ENCODE measurements around the gene RESP18.
A peak's percentile ranks its signal among the peaks of the same experiment; 100 is the strongest.

Gene RESP18

DNA sequence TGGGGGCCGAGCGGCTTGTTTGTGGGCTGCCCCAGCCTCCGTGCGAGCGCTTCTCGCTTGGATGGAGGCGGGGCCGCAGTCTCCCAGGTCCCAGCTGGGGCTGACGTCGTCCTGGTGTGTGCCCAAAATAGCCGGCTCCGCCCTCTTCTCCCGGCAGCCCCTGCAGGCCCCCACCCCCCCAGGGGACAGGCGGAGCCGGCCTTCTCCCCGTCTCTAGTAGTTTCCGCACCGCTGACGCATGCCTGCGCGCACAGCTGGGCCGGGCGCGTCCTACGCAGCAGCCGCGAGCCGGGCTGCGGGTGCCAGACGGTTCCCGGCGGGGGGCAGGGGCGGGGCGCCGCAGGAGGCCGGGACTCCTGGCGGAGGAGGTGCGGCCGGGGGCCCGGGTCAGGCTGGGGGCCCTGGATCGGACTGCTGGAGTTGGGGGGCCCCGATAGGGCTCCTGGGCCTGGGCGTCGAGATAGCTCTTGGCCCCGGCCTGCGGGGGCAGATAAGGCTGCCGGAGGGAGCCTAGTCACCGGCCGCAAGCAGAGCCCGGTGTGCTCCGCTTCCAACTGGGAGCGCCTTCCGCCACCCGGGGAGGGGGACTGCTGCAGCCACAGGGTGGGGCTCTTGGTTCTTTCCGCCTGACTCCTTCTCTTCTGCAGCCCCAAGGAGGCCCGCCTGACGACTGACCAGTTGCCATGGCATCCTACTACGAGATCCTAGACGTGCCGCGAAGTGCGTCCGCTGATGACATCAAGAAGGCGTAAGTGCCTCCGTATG lies 53.2 kb downstream of the RESP18 start, which contains the start of gene DNAJB2:
DNAJB2 (plus strand) TSS at position 216 of the 765 bp plus-strand sequence; CDS start at position 684, 468 bp downstream.
- Histone ChIP-seq H3K9ac (ENCODE audit: insufficient read length) (peak within 1 kb of the TSS; percentile 73), H3K4me3 (peak within 1 kb of the TSS; percentile 83), H3K9me3 (ENCODE audit: low read depth, low read length) (no peaks in the 10 kb centered on the region), H3K27ac (peak within 1 kb of the TSS; percentile 89), H3K36me3 (ENCODE audit: insufficient read depth, low read length) (peaks cover 4% of the 10 kb centered on the region; the same call in 1 of the 2 replicates)
- TF ChIP-seq FOXP2 (optimal IDR thresholded peaks at IDR 0.05; ENCODE audit: control extremely low read depth, extremely low read length, insufficient read depth) = peak; percentile 91
- TF ChIP-seq EZH2 (IDR thresholded peaks at IDR 0.05) = no peak
- DNase-seq (ENCODE audit: low read depth, low spot score) = peak; percentile 79

DNA sequence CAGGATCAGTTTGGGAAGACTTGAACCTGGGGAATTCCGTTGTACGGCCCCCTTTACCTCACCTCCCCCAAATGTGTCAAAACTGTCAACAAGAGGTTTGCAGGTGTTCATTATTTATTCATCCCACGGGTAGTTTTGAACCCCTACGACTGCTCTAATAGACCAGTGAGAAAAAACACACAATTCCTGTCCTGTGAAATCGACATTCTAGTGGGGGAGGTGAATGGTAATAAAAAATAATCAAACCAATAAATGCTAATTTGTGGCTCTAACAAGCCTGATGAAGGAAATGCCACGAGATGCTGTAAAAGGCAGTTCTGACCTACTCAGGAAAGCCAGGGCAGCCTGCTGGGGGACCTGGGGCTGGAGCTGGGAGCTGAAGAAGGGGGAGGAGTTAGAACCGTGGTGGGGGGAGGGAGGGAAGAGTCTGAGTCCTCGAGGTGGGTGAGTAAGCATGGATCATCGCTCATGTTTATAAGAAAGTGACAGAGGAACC lies 53.8 kb downstream of the RESP18 start:
- H3K27ac ChIP-seq = peak overlapping the region; percentile 89
- peak overlapping the region; percentile 83 for H3K4me3 ChIP-seq
- no peak for DNase-seq (ENCODE audit: low read depth, low spot score)
- H3K9ac ChIP-seq (ENCODE audit: insufficient read length) = peak overlapping the region; percentile 72
- TF ChIP-seq FOXP2 (optimal IDR thresholded peaks at IDR 0.05; ENCODE audit: control extremely low read depth, extremely low read length, insufficient read depth) = no peak
- TF ChIP-seq EZH2 (IDR thresholded peaks at IDR 0.05) = no peak
- no peak for TF ChIP-seq POLR2AphosphoS5 (IDR thresholded peaks at IDR 0.05; ENCODE audit: borderline replicate concordance, low read depth, low read length)
- no peaks in the 10 kb centered on the region for H3K9me3 ChIP-seq (ENCODE audit: low read depth, low read length)
- H3K36me3 ChIP-seq (ENCODE audit: insufficient read depth, low read length) = peaks cover 4% of the 10 kb centered on the region; the same call in 1 of the 2 replicates

- Histone ChIP-seq H3K36me3 (ENCODE audit: insufficient read depth, low read length) (peaks cover 4% of the 10 kb centered on the region; the same call in 1 of the 2 replicates), H3K27ac (peak overlapping the region; percentile 89), H3K9me3 (ENCODE audit: low read depth, low read length) (no peaks in the 10 kb centered on the region), H3K9ac (ENCODE audit: insufficient read length) (peak overlapping the region; percentile 72), H3K4me3 (peak overlapping the region; percentile 83)
- peak; percentile 34 for DNase-seq (ENCODE audit: low read depth, low spot score)
- TF ChIP-seq FOXP2 (optimal IDR thresholded peaks at IDR 0.05; ENCODE audit: control extremely low read depth, extremely low read length, insufficient read depth) = no peak
- no peak for TF ChIP-seq POLR2AphosphoS5 (IDR thresholded peaks at IDR 0.05; ENCODE audit: borderline replicate concordance, low read depth, low read length)
- no peak for TF ChIP-seq EZH2 (IDR thresholded peaks at IDR 0.05)
Measured at GRCh38 chr2:219277703-219278654, 54.6 kb downstream of the RESP18 start.
